H4 (cell line): ENCODE data around the gene P2RX2. TPM values are rescaled to one million over a fixed set of nuclear protein-coding genes. Genes with fewer than 3 reads are reported as not detected.

Experiments used
- DNase-seq: peaks from one replicate; pipeline ENCODE4 v3.0.0-alpha.2; 2015; ENCODE audit warnings: low spot score
- total RNA-seq: library from RNA; depleted of rRNA; stranded (reverse); fragments of >200 nt; shearing (Covaris generic); gene quantifications from 2 replicates; pipeline ENCODE4 v1.2.3, GENCODE V29; 2014

P2RX2 gene
- total RNA-seq, 1 experiment from 2014 or later = not detected

- DNase-seq = no peak
These were observed 1.7 kb downstream of the P2RX2 start for GRCh38 chr12:132620113-132620898.

- DNase-seq = no peak
These were observed 2.5 kb downstream of the P2RX2 start for GRCh38 chr12:132620899-132621656.

- no peak for DNase-seq
These were observed 3.3 kb downstream of the P2RX2 start for GRCh38 chr12:132621657-132622435.

GRCh38 chr12:132622437-132623071 lies 4.0 kb downstream of the P2RX2 start:
- DNase-seq = no peak

- no peak for DNase-seq
These were observed 4.7 kb downstream of the P2RX2 start for GRCh38 chr12:132623072-132623869.

GRCh38 chr12:132624186-132624855 lies 5.7 kb downstream of the P2RX2 start:
- no peak for DNase-seq

- no peak for DNase-seq
These were observed 6.5 kb downstream of the P2RX2 start for GRCh38 chr12:132624910-132625630.

GRCh38 chr12:132625731-132626430 lies 7.3 kb downstream of the P2RX2 start:
- DNase-seq = no peak

GRCh38 chr12:132629330-132629729 lies 10.8 kb downstream of the P2RX2 start:
- DNase-seq = no peak

- no peak for DNase-seq
These were observed 12.1 kb downstream of the P2RX2 start for GRCh38 chr12:132630672-132631071.

GRCh38 chr12:132631666-132632065 lies 13.1 kb downstream of the P2RX2 start:
- DNase-seq = no peak

- DNase-seq = no peak
These were observed 14.1 kb downstream of the P2RX2 start for GRCh38 chr12:132632521-132633228.

GRCh38 chr12:132633398-132633797 lies 14.8 kb downstream of the P2RX2 start:
- no peak for DNase-seq

- no peak for DNase-seq
These were observed 15.3 kb downstream of the P2RX2 start for GRCh38 chr12:132633901-132634300.

GRCh38 chr12:132634411-132634990 lies 15.9 kb downstream of the P2RX2 start:
- DNase-seq = no peak

GRCh38 chr12:132635076-132635955 lies 16.7 kb downstream of the P2RX2 start:
- no peak for DNase-seq

- DNase-seq = no peak
These were observed 19.2 kb downstream of the P2RX2 start for GRCh38 chr12:132637811-132638210.
